HG03460 (cell line): ENCODE measurements around the gene EFCAB6.

Source experiments
- ATAC-seq: cut with Tn5 transposase; IDR thresholded peaks from one replicate; pipeline ENCODE4 v1.9.1; 2021; ENCODE audit not compliant: unreplicated experiment

The EFCAB6 gene

DNA sequence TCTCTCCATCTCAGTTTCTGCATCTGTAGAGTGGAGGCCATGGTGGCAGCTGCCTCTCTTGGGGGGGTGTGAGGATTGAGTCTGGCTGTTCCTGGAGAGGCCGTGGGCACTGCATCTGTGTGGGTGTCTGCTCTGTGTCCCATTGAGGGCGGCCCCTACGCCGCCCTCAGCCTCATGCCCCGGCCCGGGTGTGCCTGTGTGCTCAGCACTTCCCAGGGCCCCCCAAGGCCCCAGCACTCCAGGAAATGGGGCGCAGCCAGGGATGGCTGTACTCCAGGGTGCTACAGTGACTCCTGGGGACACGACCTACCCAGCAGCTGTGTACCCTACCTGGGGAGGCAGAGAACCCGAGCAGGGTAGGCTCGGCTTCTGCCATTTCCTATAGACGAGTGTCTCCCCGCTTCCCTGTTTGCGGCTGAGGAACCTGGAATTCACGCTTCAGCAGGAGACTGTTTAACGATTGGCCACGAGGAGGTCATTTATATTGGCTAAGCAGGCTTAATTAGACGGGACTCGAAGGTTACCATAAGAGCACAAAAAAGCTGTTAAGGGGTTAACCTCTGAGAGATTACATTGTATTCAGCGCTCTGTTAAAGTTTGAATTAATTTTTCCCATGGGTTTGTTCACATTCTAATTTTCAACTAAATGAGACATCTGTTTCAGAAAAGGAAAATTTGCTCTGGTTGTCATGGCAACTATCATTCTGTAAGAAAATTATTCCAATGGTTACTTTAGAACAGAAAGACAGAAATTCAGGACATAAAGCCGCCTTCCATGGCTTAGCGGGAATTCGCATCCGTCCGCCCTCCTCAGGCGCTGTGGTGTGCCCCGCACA, 323.9 kb downstream of the EFCAB6 start:
- no peak for ATAC-seq

DNA sequence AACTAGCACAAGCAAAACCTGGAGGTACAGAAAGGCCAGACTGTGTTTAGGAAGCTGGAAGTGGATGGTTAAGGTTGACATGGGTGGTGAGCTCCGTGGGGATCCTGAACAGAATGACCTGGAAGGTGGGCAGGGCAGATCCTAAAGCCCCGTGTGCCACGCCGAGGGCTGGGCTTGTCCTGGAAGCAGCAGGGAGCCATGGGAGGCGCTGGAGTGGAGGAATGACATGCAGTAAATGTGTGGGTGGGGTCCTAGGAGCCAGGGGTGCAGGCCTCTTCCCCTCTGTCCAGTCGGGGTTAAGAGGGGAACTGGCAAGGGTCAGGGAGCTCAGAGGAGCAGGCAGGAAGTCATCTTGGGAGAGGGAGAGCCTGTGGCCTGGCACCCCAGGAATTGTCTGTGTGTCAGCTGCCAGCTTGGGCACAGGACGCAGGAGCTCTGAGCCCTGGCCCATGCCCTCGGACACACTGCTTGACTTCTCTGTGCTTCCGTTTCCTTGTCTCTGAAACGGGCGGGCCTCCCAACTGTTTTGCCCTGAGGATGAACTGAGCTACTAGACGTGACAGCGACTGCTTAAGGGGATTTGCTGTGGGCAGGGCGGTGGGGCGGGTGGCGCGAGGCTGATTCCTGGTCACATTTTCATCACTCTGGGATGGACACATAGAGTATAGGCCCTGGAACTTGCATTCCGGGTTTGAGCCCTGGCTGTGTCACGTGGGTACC, 324.6 kb downstream of the EFCAB6 start:
- no peak for ATAC-seq

DNA sequence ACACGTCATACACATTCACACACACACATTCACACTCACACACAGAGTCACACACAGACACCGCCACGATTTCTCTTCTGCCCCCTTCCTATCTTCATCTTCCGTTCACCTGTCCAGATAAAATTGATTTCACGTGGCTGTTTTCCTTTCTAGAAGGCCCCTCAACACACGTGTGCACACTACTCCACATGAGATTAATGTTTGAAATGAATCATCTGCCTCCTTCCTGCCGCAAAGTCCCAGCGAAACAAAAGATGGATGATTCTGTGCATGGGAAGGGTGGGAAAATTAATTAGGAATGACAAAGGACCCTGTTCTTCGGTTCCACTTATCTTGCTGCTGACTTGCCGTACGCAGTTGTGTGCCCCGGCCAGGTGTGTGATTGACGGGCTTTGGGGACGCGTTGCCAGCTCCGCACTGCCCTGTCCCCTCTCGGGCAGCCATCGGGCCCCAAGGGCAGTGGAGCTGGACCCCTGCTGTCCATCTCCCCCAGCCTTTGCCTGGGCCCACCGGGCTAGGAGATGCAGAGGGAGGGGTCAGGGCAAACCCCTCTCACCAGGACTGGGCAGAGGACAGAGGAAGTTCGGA, 326.5 kb downstream of the EFCAB6 start:
- no peak for ATAC-seq

DNA sequence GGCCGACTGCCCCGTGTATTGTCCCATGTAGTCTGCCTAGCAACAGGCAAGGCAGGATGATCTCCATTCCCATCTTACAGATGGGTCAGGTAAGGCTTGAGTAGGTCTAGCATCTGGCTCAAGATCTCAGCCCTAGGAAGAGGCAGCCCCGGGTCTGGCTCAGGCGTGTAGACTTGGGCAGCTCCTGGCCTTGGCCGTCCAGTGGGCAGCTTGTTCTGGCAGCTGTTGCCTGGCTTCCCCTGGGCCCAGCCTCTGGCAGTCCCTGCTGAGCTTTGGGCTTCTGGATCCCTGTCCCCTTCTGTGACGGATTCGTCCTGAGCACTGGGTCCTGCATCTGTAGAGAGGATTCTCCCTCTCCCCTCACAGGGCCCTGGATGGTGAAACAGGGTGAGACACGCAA, 327.9 kb downstream of the EFCAB6 start:
- no peak for ATAC-seq

DNA sequence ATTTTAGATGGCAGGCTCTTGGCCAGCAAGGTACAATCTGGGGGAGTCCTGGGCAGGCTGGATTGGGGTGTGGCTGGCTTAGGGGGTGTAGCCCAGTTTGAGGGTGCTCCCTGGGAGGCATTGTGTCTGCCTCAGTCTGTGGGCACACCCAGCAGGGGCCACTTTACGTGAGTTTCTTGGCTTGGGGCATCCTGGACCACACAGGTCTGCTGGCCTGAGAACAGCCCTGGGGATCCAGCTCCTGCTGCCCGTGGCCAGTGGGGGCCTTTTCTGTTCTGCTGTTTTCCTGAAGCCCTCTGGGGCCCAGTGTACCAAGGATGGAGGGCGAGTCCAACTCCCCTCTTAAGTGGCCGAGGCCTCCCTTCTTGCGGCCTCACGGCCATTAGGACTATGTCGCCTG, 328.4 kb downstream of the EFCAB6 start:
- ATAC-seq, result no peak

DNA sequence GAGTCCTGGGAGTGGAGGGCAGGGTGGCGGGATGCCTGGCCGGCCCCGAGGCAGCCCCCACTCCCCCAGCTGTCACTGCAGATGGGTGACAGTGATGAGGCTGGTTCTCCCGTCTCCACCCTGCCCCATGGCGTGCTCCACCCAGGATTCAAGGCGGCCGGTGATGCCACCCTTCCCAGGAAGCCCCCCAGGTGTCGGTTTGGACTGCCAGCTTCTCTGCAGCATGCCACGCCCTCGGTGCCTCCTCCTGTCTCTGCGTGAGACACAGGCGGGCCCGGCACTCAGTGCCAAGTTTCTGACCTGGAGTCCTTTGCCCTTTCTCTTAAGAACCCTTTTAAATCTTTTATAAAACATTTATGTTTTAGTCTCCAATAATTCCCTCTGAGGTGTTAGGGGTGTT, 328.8 kb downstream of the EFCAB6 start:
- no peak for ATAC-seq

DNA sequence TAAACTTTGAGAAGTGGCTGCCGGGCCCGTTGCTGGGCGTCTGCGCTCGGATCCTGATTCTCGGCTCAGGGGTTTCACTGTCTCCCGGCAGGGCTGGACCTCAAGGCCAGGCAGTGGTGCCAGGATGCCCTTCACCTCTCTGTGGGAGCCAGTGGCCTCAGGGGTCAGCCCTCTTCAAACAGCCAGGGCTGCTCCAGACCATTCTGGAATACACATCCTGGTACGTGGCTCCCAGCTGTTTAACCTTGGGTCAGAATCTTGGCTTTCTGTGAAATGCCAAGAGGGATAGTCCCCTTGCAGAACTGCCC, 329.8 kb downstream of the EFCAB6 start:
- ATAC-seq, result no peak

DNA sequence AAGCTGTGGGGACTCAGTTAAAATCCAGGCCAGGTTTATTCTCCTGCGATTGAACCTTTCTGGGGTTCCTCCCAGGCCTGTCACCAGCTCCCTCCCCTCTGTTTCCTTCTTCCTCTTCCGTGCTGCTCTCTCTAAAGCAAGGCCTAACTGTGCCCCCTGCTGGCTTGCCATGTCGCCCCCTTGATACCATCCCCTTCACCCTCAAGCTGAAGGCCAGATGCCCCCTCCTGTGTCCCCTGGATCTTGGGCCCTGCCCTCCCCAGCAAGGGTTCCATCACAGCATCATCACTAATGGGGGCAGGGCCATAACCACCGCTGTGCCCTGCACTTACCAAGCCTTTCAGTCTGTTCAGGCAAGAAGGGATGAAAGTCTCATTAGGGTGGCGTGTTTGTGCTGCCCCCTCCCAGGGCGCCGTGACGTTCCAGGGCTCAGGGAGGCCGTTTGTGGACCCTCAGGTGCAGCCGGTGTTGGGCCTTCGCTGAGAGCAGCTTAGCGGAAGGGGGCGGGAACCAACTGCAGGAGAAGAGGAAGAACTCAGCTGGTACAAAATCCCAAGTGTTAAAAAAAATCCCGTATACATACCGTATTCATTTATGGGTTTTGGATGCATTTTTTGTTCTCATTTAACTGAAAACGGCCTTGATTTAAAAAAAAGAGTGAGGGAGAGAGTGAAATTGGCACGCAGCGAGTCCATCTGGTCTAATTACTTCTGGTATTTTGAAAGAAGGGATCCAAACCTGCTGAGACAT, 330.4 kb downstream of the EFCAB6 start:
- ATAC-seq, result no peak

DNA sequence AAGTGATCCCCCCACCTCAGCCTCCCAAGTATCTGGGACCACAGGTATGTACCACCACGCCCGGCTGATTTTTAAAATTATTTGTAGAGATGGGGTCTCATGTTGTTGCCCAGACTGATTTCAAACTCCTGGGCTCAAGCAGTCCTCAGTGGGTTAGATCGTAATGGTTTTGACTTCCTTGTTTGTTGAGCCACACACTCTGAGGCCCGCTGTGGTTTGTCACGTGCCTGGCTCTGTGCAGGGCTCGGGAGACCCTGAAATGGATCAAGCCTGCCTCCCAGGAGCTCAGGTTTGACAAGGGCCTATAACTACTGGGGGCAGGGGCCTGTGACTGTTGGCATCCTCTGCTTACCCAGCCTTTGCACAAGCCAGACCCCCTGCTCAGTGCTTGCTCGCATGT, 332.1 kb downstream of the EFCAB6 start:
- no peak for ATAC-seq

DNA sequence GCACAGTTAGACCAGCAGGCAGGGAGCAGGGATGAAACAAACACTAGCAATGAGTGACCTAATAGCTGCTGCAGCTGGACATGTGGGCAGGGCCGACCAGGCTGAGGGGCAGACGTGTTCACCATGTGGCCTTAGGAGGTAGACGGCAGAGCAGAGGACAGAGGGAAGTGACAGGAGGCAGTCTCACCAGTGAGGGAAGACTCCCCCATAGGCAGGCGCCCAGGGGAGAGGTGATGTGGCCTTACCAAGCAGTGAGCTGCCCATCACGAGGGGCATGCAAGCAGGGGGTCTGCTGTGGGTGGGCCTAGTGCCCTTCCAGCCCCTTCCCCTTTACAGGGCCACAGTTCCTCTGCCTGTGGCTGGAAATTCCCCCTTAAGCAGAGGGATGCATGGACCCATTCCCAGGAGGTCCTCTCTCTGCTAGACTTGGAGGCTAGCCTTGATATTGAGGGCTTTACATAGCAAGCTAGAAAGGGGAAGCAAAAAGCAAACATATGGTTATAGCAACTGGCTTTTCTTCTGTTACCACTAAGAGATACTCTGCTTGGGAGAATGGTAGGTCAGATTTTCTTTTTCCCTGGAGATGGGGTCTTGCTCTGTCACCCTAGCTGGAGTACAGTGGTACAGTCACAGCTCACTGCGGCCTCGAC, 332.7 kb downstream of the EFCAB6 start:
- ATAC-seq, result no peak
